HFF-Myc (cell line): ENCODE data around the gene MCAT.

Experiments used
- DNase-seq: peaks from one replicate; pipeline ENCODE4 v3.0.0-alpha.2; 2011; ENCODE audit warnings: low read depth; ENCODE audit errors: extremely low read depth
- H3K4me3 ChIP-seq: replicated peaks from 2 replicates; pipeline ENCODE4 v1.5.1; 2011; ENCODE audit warnings: low read depth, mild to moderate bottlenecking, control low read depth, low read length
- CTCF ChIP-seq: IDR thresholded peaks from 2 replicates; pipeline ENCODE4 v1.5.1; 2012; ENCODE audit warnings: mild to moderate bottlenecking, low read depth, low read length, control low read depth; ENCODE audit errors: missing control alignments

MCAT gene

DNA sequence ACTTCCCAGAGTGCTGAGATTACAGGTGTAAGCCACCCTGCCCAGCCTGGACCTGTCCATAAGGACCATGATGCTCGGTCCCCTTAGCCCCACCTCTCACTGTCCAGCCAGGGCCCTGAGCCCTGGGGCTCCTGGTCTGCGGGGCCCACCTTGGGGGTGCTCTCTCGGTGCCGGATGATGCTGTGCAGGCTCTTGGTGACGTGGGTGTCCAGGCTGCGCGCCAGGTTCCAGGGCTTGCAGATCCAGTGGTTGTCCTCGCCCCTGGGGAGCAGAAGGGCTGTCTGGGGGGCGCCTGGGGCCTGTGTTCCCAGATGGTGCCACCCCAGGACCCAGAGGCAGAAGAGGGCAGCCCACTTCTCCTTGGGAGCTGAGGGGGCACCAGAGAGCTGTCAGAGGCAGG, 30.4 kb upstream of the MCAT start:
- no peak for TF ChIP-seq CTCF
- H3K4me3 ChIP-seq = no peak overlapping the region
- no peak for DNase-seq

DNA sequence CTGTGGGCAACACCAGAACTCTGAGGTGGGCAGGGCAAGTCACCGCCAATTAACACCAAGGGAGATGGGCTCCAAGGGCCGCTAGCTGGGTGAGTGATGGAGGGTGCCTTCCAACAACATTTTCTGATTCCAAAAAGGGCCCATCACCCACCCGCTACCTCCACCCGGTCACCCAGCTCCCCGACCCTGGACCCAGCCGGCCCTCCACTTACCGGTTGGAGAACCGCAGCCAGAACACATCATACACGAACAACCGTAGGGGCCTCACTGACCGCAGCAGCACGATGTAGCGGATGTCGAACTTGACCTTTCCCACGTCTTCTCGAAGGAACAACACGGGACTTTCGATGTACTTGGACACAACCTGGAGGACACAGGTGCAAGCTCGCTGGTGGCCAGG, 29.0 kb upstream of the MCAT start:
- DNase-seq = no peak
- H3K4me3 ChIP-seq = no peak overlapping the region
- no peak for TF ChIP-seq CTCF

- no peak overlapping the region for H3K4me3 ChIP-seq
- TF ChIP-seq CTCF = no peak
- no peak for DNase-seq
Observed at GRCh38 chr22:43171607-43172006, 28.4 kb upstream of the MCAT start.

- no peak overlapping the region for H3K4me3 ChIP-seq
Observed at GRCh38 chr22:43171019-43171491, 27.9 kb upstream of the MCAT start.

DNA sequence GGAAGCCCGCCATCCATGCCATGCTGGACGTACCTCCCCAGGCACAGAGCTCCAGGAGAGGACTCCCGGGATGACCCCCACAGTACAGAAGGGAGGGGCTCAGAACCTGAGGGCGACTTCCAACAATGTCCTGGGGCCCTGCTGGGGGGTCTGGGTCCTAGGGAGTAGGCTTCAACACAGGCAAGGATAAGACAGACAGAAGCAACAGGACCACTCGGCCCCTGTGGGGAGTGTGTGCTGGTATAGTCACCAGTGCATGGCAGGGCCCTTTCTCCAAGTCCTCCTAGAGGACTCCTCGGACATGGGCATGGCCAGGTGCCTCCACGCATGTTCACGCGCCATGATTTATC, 26.9 kb upstream of the MCAT start:
- TF ChIP-seq CTCF = no peak
- H3K4me3 ChIP-seq = no peak overlapping the region
- no peak for DNase-seq

More at GRCh38 chr22:43171019-43171491, 27.9 kb upstream of the MCAT start:
- no peak for TF ChIP-seq CTCF
- no peak for DNase-seq

GRCh38 chr22:43169310-43170130, 26.3 kb upstream of the MCAT start:
- DNase-seq = no peak
- H3K4me3 ChIP-seq = no peak overlapping the region
- TF ChIP-seq CTCF = no peak
